ENCODE results near the gene DNAJB14.

DNA sequence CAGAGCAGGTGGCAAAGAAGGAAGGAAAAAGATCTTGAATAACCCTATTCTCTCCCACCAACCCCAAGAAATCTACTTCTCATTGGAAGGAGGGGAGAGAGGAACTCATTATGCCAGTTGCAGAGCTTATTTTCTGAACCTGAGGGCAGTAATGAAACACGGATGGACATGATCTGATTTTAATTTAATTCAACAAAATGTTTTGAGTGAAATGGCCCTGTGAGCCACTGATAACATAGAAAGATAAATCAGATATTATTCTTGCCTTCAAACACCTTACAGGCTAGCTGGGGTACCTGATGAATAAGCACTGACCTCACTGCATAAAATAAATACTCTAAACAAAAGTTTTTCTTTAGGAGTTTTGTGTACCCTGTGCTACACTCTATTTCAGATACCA lies 99.5 kb downstream of the DNAJB14 start:
- TF ChIP-seq, protein P1, sequence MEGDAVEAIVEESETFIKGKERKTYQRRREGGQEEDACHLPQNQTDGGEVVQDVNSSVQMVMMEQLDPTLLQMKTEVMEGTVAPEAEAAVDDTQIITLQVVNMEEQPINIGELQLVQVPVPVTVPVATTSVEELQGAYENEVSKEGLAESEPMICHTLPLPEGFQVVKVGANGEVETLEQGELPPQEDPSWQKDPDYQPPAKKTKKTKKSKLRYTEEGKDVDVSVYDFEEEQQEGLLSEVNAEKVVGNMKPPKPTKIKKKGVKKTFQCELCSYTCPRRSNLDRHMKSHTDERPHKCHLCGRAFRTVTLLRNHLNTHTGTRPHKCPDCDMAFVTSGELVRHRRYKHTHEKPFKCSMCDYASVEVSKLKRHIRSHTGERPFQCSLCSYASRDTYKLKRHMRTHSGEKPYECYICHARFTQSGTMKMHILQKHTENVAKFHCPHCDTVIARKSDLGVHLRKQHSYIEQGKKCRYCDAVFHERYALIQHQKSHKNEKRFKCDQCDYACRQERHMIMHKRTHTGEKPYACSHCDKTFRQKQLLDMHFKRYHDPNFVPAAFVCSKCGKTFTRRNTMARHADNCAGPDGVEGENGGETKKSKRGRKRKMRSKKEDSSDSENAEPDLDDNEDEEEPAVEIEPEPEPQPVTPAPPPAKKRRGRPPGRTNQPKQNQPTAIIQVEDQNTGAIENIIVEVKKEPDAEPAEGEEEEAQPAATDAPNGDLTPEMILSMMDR (IDR thresholded peaks at IDR 0.05): no peak
- TF ChIP-seq EP300 (IDR thresholded peaks at IDR 0.05; ENCODE audit: low read depth) (no peak), POLR2A (IDR thresholded peaks at IDR 0.05) (no peak), POLR2AphosphoS5 (IDR thresholded peaks at IDR 0.05) (no peak)
